NB4 (cell line): ENCODE data around the gene DENND5B.

ENCODE experiments used
- DNase-seq: peaks from one replicate; pipeline ENCODE4 v3.0.0; 2010; ENCODE audit warnings: low read depth
- H3K4me3 ChIP-seq: one replicate; pipeline ENCODE4 v1.5.1; 2011; ENCODE audit warnings: mild to moderate bottlenecking, low read depth, low read length, moderate library complexity
- MYC ChIP-seq: IDR thresholded peaks from 2 replicates; pipeline ENCODE4 v1.6.1; 2011; ENCODE audit warnings: low read depth, low read length
- POLR2A ChIP-seq: IDR thresholded peaks from 2 replicates; pipeline ENCODE4 v1.6.1; 2011; ENCODE audit warnings: mild to moderate bottlenecking; ENCODE audit not compliant: insufficient read length; ENCODE audit errors: extremely low read depth
- TF ChIP-seq, protein P1 (sequence below): IDR thresholded peaks from 2 replicates; pipeline ENCODE4 v1.6.1; 2011; ENCODE audit warnings: low read depth, low read length
- TF ChIP-seq, protein P2 (sequence below): IDR thresholded peaks from one replicate; pipeline ENCODE4 v1.5.1; 2012; ENCODE audit warnings: low read depth, low read length

The DENND5B gene

DNA sequence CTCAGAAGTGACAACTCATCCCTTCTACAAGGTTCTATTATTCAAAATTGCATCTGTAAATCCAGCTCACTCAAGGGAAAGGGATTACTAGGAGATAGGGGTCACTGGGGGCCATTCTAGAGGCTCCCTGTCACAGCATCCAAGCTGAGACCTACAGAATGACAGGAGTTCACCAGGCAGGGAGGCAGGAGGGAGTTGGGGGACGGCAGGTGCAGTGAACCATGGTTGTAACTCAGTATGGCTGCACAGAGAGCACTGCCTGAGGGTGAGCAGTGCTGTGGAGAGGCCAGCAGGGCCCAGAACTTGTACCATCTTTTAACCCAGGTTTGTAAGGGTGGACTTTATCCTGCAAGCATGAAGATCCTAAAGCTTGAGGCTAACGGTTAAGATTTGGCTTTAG, 227.1 kb downstream of the DENND5B start:
- TF ChIP-seq MYC (no peak), POLR2A (no peak)
- TF ChIP-seq, protein P1, sequence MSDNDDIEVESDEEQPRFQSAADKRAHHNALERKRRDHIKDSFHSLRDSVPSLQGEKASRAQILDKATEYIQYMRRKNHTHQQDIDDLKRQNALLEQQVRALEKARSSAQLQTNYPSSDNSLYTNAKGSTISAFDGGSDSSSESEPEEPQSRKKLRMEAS = no peak
- TF ChIP-seq, protein P2, sequence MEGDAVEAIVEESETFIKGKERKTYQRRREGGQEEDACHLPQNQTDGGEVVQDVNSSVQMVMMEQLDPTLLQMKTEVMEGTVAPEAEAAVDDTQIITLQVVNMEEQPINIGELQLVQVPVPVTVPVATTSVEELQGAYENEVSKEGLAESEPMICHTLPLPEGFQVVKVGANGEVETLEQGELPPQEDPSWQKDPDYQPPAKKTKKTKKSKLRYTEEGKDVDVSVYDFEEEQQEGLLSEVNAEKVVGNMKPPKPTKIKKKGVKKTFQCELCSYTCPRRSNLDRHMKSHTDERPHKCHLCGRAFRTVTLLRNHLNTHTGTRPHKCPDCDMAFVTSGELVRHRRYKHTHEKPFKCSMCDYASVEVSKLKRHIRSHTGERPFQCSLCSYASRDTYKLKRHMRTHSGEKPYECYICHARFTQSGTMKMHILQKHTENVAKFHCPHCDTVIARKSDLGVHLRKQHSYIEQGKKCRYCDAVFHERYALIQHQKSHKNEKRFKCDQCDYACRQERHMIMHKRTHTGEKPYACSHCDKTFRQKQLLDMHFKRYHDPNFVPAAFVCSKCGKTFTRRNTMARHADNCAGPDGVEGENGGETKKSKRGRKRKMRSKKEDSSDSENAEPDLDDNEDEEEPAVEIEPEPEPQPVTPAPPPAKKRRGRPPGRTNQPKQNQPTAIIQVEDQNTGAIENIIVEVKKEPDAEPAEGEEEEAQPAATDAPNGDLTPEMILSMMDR = no peak
- DNase-seq = no peak
- H3K4me3 ChIP-seq = no peak overlapping the region

DNA sequence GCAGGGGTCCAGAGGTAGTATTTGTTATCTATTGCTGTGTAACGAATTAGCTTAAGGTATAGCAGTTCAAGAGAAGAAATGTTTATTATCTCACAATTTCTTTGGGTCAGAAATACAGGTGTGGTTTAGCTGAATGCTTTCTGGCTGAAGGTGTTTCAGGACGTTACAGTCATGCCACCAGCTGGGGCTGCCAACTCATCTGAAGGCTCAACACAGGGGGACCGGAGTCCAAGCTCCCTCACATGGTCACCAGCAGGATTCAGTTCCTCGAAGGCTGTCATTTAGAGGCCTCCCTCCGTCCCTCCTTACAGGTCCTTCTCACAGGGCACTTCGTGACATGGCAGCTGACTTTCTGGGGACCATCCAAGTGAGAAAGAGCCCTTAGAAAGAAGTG, 227.5 kb downstream of the DENND5B start:
- peak; percentile 15 for DNase-seq
- no peak overlapping the region for H3K4me3 ChIP-seq
- TF ChIP-seq, protein P2 = no peak
- TF ChIP-seq, protein P1 = no peak
- TF ChIP-seq MYC (no peak), POLR2A (no peak)

DNA sequence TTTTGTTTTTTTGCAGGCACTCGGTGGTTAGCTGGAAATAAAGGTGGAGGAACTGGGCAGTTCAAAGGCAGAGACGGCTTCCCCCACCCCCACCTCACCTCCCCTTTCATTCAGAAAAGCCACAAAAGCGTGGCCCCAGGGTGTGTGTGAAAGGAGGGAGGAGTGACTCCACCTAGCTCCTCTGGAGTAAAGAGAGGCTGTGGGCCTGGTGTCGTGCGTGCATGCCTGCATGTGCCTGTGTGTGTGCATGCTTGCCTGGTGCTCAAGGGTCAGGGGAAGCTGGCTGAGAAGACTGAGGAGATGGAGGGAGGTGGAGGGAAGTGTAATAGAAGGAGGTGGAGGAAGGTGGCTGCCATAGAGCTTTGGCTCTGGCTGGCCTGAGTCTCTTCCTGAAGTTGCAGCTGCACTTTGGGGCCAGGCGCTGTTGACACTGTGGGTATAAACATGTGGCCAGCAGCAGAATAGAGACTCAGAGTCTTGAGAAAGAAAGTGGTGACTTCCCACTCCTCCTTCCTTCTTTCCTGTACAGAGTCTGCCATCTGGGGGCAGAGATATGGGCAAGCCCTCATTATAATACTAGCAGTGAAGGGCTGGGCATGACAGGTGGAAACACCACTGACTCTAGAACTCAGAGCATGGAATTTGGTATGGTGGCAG, 228.0 kb downstream of the DENND5B start:
- peak overlapping the region; percentile 35 for H3K4me3 ChIP-seq
- peak; percentile 93 for DNase-seq
- TF ChIP-seq, protein P1 = peak; percentile 93
- TF ChIP-seq, protein P2 = peak; percentile 26
- peak; percentile 37 for TF ChIP-seq POLR2A
- peak; percentile 95 for TF ChIP-seq MYC

DNA sequence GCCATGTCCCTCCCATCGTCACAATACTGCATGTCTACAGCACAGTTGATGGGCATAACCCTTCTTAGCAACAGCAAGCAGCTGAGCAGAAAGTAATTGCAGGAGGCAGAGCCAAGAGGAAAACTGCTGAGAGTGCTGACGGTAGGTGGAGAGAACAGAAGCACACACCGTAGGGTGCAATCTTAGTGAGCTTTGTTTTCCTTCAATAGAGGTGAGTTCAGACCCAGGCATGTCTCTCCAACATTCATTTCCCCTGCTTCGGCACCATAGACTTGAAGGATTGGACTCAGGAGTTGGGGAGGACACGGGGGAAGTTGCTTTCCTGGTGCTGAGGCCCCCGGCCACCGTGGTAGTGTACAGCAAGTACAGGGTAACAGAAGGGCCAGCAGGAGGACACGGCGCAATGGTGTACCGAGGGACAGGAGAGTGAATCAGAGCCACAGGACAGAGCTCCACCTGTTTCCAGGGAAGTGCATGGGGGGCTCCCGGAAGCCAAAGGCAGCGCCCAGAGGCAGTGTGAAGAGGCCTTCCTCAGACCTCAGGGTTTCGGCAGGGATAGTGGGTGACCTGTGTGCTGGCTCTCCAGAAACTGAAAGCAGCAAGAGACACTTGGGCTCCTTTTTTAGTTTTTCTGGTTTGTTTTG, 228.7 kb downstream of the DENND5B start:
- H3K4me3 ChIP-seq = peak overlapping the region; percentile 35
- TF ChIP-seq MYC = no peak
- TF ChIP-seq, protein P2 = no peak
- no peak for TF ChIP-seq POLR2A
- TF ChIP-seq, protein P1 = no peak; the same call in 1 of the 2 replicates
- DNase-seq = peak; percentile 49

- no peak overlapping the region for H3K4me3 ChIP-seq
- no peak for DNase-seq
Measured at GRCh38 chr12:31361730-31362114, 229.2 kb downstream of the DENND5B start.

More at GRCh38 chr12:31361730-31362114, 229.2 kb downstream of the DENND5B start:
- TF ChIP-seq MYC (no peak), POLR2A (no peak)
- TF ChIP-seq, protein P2 = no peak
- TF ChIP-seq, protein P1 = no peak
